Endothelial cell of umbilical vein (primary cell): ENCODE measurements around the gene DENND1B. TPM values are rescaled to one million over a fixed set of nuclear protein-coding genes. Genes with fewer than 3 reads are reported as not detected.

Experiments
- BruUV-seq: library from RNA; stranded (reverse); fragments of 400-500 nt; replicated peaks from 2 replicates; lab custom pipeline; 2021; lab: Mats Ljungman, UMichigan
- CTCF ChIA-PET: fragments of 300-600, 350-600 bp; sonication (Branson Sonifier 250); formaldehyde crosslinking; loops from one replicate; lab custom pipeline; 2021; ENCODE audit warnings: antibody characterized with exemption, inconsistent platforms; lab: Charles Lee
- POLR2A ChIA-PET: fragments of 300-600, 350-600 bp; sonication (Branson Sonifier 250); formaldehyde crosslinking; loops from one replicate; lab custom pipeline; 2021; ENCODE audit warnings: antibody characterized with exemption, inconsistent platforms; lab: Charles Lee
- DNase-seq: peaks from one replicate; pipeline ENCODE4 v3.0.0-alpha.2; 2011; ENCODE audit warnings: low read depth, low spot score
- FAIRE-seq: peaks from 2 replicates; lab custom pipeline; 2011; peaks lifted over from hg19 to GRCh38; lab: Jason Lieb, UNC
- H2AFZ ChIP-seq: 2 replicates; pipeline ENCODE4 v1.6.0; 2012; ENCODE audit warnings: low read depth, low read length, control low read depth, inconsistent platforms
- H3K27ac ChIP-seq: 2 replicates; pipeline ENCODE4 v1.5.1; 2011; ENCODE audit warnings: low read depth, mild to moderate bottlenecking, control low read depth, low read length, moderate library complexity; ENCODE audit not compliant: insufficient read depth
- H3K27me3 ChIP-seq, 2 experiments: 2 replicates each; pipeline versions ENCODE4 v1.6.0 to v1.6.1; 2011; ENCODE audit warnings: low read length in 2 of 2, mixed read lengths in 1 of 2; ENCODE audit not compliant: control insufficient read depth in 2 of 2, insufficient read depth in 2 of 2
- H3K36me3 ChIP-seq, 2 experiments: 2 replicates in 1 of 2; 3 replicates in 1 of 2; pipeline ENCODE4 v1.5.1; 2011; ENCODE audit warnings: low read length in 2 of 2, mild to moderate bottlenecking in 1 of 2, moderate library complexity in 1 of 2; ENCODE audit not compliant: control insufficient read depth in 2 of 2, insufficient read depth in 2 of 2; ENCODE audit errors: extremely low read depth in 1 of 2
- H3K4me1 ChIP-seq: 3 replicates; pipeline ENCODE4 v1.5.1; 2011; ENCODE audit warnings: mild to moderate bottlenecking, low read length; ENCODE audit not compliant: control insufficient read depth, insufficient read depth; ENCODE audit errors: extremely low read depth
- H3K4me2 ChIP-seq: 2 replicates; pipeline ENCODE4 v1.6.1; 2011; ENCODE audit warnings: low read length, control low read depth, mixed read lengths; ENCODE audit not compliant: insufficient read depth
- H3K4me3 ChIP-seq, 3 experiments: fragments of 200-600 bp in 1 of 3; sonication (generic), shearing (Covaris generic) in 1 of 3; replicated peaks in 1 of 3; 2 replicates each; pipeline ENCODE4 v1.5.1; 2011 to 2016; ENCODE audit warnings: control low read depth in 3 of 3, low read length in 3 of 3, mild to moderate bottlenecking in 2 of 3, inconsistent platforms in 1 of 3, low read depth in 1 of 3, moderate library complexity in 1 of 3; ENCODE audit not compliant: insufficient read depth in 1 of 3
- H3K79me2 ChIP-seq: 2 replicates; pipeline ENCODE4 v1.6.0; 2012; ENCODE audit warnings: low read length, inconsistent platforms; ENCODE audit not compliant: control insufficient read depth, insufficient read depth
- H3K9ac ChIP-seq: replicated peaks from 2 replicates; pipeline ENCODE3; 2011; ENCODE audit warnings: low read length, control low read depth; ENCODE audit not compliant: insufficient read depth; ENCODE audit errors: extremely low read depth
- H3K9me1 ChIP-seq: replicated peaks from 3 replicates; pipeline ENCODE4 v1.6.0; 2011; ENCODE audit warnings: mild to moderate bottlenecking, low read length; ENCODE audit not compliant: control insufficient read depth, insufficient read depth; ENCODE audit errors: extremely low read depth
- H3K9me3 ChIP-seq: replicated peaks from 2 replicates; pipeline ENCODE4 v1.5.1; 2012; ENCODE audit warnings: low read length, inconsistent platforms; ENCODE audit not compliant: control insufficient read depth, insufficient read depth
- H4K20me1 ChIP-seq: replicated peaks from 2 replicates; pipeline ENCODE3; 2011; ENCODE audit warnings: mild to moderate bottlenecking, low read length; ENCODE audit not compliant: control insufficient read depth, insufficient read depth; ENCODE audit errors: extremely low read depth
- CTCF ChIP-seq, 2 donors: IDR thresholded peaks; 1 replicate in 1 of 2; 2 replicates in 1 of 2; pipeline ENCODE4 v1.5.1; 2011; ENCODE audit warnings: low read length in 2 of 2, mild to moderate bottlenecking in 2 of 2, moderate library complexity in 2 of 2, control low read depth in 1 of 2, inconsistent platforms in 1 of 2, low read depth in 1 of 2; ENCODE audit not compliant: insufficient read depth in 1 of 2; ENCODE audit errors: extremely low read depth in 1 of 2
- EZH2 ChIP-seq: IDR thresholded peaks from 2 replicates; pipeline ENCODE4 v1.6.1; 2012; ENCODE audit warnings: borderline replicate concordance, low read depth, mild to moderate bottlenecking, moderate library complexity, low read length, inconsistent platforms; ENCODE audit not compliant: severe bottlenecking
- FOS ChIP-seq: IDR thresholded peaks from 2 replicates; pipeline ENCODE4 v1.6.1; 2011; ENCODE audit warnings: mild to moderate bottlenecking, low read length, moderate library complexity, borderline replicate concordance; ENCODE audit not compliant: insufficient read depth
- GATA2 ChIP-seq: IDR thresholded peaks from 2 replicates; pipeline ENCODE4 v1.7.0; 2011; ENCODE audit warnings: low read depth, mild to moderate bottlenecking, moderate library complexity, mixed read lengths, low read length; ENCODE audit not compliant: insufficient read length, insufficient read depth
- JUN ChIP-seq: IDR thresholded peaks from 2 replicates; pipeline ENCODE4 v1.6.1; 2011; ENCODE audit warnings: borderline replicate concordance, low read depth; ENCODE audit not compliant: insufficient read length, insufficient read depth
- MAX ChIP-seq: IDR thresholded peaks from 2 replicates; pipeline ENCODE4 v1.6.1; 2011; ENCODE audit not compliant: insufficient read depth, insufficient read length
- MYC ChIP-seq: IDR thresholded peaks from one replicate; pipeline ENCODE4 v1.6.1; 2011; ENCODE audit warnings: mild to moderate bottlenecking, low read depth, low read length
- POLR2A ChIP-seq: IDR thresholded peaks from 2 replicates; pipeline ENCODE4 v1.6.1; 2012; ENCODE audit warnings: low read depth, mild to moderate bottlenecking, control low read depth, low read length
- POLR2AphosphoS5 ChIP-seq: IDR thresholded peaks from 2 replicates; pipeline ENCODE4 v1.6.1; 2012; ENCODE audit warnings: low read depth, mild to moderate bottlenecking, control low read depth, low read length, moderate library complexity; ENCODE audit not compliant: insufficient read depth
- dilution Hi-C: fragments of 300-500 bp; cut with MboI; formaldehyde crosslinking; loops from one replicate; pipeline ENCODE4 v1.15.0; 2019; ENCODE audit warnings: low sequenced_read_pairs; ENCODE audit not compliant: extremely low pct_ligation_motif_present
- intact Hi-C: fragments of 100-400 bp; cut with micrococcal nuclease; formaldehyde crosslinking; loops from one replicate; pipeline ENCODE4 v1.10.0; 2022
- polyA plus RNA-seq, 4 experiments: library from polyadenylated mRNA; depleted of rRNA in 3 of 4; stranded (reverse) in 3 of 4; unstranded in 1 of 4; fragments of >200 nt; gene quantifications; 2 replicates each; pipeline versions ENCODE4 v1.2.1 to v1.2.3, GENCODE V29; 2011 to 2012; ENCODE audit warnings: missing spikeins in 1 of 4
- total RNA-seq: library from RNA; stranded (reverse); gene quantifications from 2 replicates; pipeline ENCODE4 v1.2.3, GENCODE V29; 2021

Gene DENND1B
- total and polyA plus RNA-seq, 2 donors (not counting 3 experiments of a cell fraction or from before 2014, with no cell fraction given), result 0.97 to 3.3 TPM

GRCh38 chr1:197774466-197775281 is 606 bp downstream of the DENND1B start:
- H3K4me3 ChIP-seq, result peak overlapping the region; percentile 53 to 65 (median 63)
- H3K4me1 ChIP-seq, result peaks cover 21% of the 10 kb centered on the region
- H2AFZ ChIP-seq, result peak overlapping the region; percentile 94
- FAIRE-seq (peak; percentile 52), DNase-seq (peak; percentile 57)
- peak overlapping the region; percentile 30 for H3K27ac ChIP-seq
- no peak for TF ChIP-seq FOS
- no peak for TF ChIP-seq EZH2
- peak; percentile 38 for TF ChIP-seq POLR2A
- intact Hi-C loops, result loop anchor here (1.0 to 10.0 kb wide), 5 partner anchors 16 to 380 kb away; partner anchors contain the start of genes LHX9 and NEK7
- ChIA-PET POLR2A (no interaction called here), CTCF (interaction anchor here (1.1 kb wide), 1 partner anchor 94 kb away, joined by 4 read pairs; no protein-coding TSS in a partner anchor)
- peaks cover 3% of the 10 kb centered on the region for H3K79me2 ChIP-seq
- dilution Hi-C loops, result no loop called here
- no peaks in the 10 kb centered on the region for H4K20me1 ChIP-seq
- H3K27me3 ChIP-seq, result no peaks in the 10 kb centered on the region
- no TSS peak for BruUV-seq
- H3K9ac ChIP-seq, result peak overlapping the region; percentile 79
- H3K9me3 ChIP-seq, result no peaks in the 10 kb centered on the region
- no peaks in the 10 kb centered on the region for H3K36me3 ChIP-seq
- H3K4me2 ChIP-seq, result peak overlapping the region; percentile 93
- H3K9me1 ChIP-seq, result no peaks in the 10 kb centered on the region

DNA sequence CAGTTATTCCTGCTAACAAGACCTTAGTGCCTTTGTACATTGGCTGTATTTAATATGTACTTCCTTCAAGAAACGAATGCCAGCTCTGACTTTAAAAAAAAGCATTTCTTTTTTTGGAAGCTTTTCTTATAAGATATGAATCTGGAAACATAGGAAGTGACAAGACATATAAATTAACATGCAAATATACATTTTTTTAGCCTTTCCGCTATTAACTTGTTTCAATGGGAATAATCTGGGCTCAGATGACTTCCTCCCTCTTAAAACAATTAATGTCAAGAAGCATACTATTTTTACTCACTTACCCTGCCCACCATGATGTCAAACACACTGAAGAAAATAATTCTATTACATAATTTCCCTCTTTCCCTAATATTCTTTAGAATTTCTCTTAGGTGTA is 1.4 kb downstream of the DENND1B start:
- no peaks in the 10 kb centered on the region for H4K20me1 ChIP-seq
- TF ChIP-seq POLR2A, result no peak
- no peak for TF ChIP-seq MAX
- no peak for TF ChIP-seq GATA2
- TF ChIP-seq MYC, result no peak
- no peak for TF ChIP-seq EZH2
- TF ChIP-seq JUN, result no peak
- TF ChIP-seq POLR2AphosphoS5, result no peak
- no peak for TF ChIP-seq CTCF (IDR thresholded peaks at IDR 0.05; ENCODE audit: extremely low read depth in 1 of 2, insufficient read depth in 1 of 2, low read depth in 1 of 2, low read length in 2 of 2)
- TF ChIP-seq FOS, result no peak
- no peaks in the 10 kb centered on the region for H3K27me3 ChIP-seq
- H3K9me1 ChIP-seq, result no peaks in the 10 kb centered on the region
- BruUV-seq, result no TSS peak
- H3K79me2 ChIP-seq, result peaks cover 3% of the 10 kb centered on the region
- FAIRE-seq (no peak), DNase-seq (peak; percentile 60)
- dilution Hi-C loops (no loop called here), intact Hi-C loops (loop anchor here (2.0 to 10.0 kb wide), 4 partner anchors 15 to 381 kb away; partner anchors contain the start of genes LHX9 and NEK7)
- CTCF ChIA-PET, result interaction anchor here (0.7 to 1.0 kb wide), 3 partner anchors 9 to 95 kb away, joined by 3 to 4 read pairs (median 3); no protein-coding TSS in a partner anchor
- H3K9me3 ChIP-seq, result no peaks in the 10 kb centered on the region
- H3K4me3 ChIP-seq, result peak overlapping the region in 2 of 3 experiments; percentile 53 to 63
- H3K27ac ChIP-seq, result no peak overlapping the region
- POLR2A ChIA-PET, result interaction anchor here (1.0 kb wide), 1 partner anchor 128 kb away, joined by 4 read pairs; the partner anchor contains the start of gene C1orf53
- H3K4me1 ChIP-seq, result peaks cover 21% of the 10 kb centered on the region
- no peak overlapping the region for H3K9ac ChIP-seq
- H3K36me3 ChIP-seq, result no peaks in the 10 kb centered on the region
- H3K4me2 ChIP-seq, result peak overlapping the region; percentile 93
- H2AFZ ChIP-seq, result no peak overlapping the region
